Iris pigment epithelial cell (primary cell): ENCODE data around the gene F13A1.

Source experiments
- DNase-seq: peaks from one replicate; pipeline ENCODE4 v3.0.0-alpha.2; 2011; ENCODE audit warnings: low read depth

F13A1 gene

DNA sequence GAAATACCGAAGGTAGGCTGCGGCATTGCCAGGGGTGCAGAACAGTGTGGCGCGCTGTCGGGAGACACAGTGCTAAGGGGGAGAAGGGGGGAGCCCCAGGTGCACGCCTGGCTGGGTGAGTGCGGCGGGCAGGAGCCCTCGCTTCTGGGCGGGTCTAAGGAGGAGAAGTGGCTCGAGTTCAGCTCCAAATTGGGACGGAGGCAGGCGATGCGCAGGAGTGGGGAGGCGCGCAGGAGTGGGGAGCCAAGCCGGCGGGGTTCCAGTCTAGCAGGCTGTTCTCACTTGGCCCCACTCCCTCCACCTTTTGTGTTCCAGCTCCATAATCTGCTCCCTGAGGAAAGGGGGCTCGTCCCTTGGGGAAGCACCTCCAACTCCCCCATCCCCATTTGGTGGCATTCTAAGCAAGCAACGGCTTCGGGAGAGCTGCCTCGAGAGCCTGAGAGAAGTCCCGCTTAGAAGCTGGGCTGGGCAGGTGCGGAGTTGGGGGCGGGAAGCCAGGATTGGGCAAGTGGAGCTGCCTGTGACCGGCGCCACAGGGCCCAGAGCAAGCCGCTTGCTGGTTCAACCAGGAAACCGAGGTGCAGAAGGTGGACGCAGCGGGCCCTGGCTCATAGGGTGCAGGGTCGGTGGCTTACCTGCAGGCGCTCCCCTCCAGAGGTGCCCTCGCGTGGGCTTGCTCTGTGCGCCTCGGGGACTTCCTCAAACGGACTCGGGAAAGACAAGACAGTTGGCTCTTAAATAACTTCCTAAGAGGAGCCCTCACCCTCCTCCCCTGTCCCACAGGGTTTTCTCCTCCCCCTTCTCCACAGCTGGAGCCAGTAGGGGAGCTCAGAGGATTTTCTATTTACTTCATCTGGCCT lies at the start of gene F13A1:
Gene F13A1, minus strand, starts transcription at position 711 of the 860 bp plus-strand sequence. CDS start 1,998 bp downstream, outside the sequence.
- DNase-seq = no peak

DNA sequence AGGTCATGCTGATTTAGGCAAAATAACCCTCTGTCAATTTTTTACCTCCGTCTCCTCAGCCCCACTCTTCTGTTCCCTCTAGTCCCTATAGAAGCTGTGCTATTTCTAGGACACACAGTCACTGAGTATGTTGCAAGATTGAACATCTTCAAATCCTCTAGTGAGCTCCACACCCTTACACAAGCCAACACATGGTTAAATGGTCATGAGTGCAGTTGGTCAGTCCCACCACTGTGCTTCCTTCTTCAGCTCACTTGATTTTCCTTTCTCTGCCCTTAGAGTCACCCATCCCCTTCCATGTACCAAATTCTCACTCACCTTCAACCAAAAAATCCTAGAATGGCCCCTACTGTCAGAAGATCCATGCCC lies 48.2 kb upstream of the F13A1 start:
- DNase-seq = no peak

DNA sequence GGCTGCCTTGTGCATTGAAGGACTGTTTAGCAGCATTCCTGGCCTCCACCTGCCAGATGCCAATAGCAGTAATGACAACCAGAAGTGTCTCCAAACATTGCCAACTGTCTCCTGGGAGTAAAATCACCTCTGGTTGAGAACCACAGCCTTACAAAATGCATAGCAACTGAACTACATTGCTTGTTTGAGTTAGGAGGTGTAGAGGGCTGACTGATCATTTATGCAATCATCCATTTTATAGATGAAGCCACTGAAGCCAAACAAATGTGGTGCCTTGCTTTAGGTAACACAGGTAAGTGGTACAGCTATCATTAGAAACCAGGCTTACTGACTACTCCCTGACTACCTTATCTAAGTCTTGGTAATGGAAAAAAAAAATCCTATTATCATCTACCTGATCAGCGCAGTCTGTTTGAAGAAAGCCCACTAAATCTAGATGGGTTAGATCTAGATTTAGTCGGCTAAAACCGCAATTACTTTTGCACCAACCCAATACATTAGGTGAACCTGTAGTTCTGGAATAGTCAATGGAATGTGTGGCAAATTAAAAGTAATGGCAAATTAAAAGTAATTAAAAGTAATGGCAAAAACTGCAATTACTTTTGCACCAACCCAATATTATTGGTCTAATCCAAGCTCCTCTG lies 47.7 kb upstream of the F13A1 start:
- no peak for DNase-seq

DNA sequence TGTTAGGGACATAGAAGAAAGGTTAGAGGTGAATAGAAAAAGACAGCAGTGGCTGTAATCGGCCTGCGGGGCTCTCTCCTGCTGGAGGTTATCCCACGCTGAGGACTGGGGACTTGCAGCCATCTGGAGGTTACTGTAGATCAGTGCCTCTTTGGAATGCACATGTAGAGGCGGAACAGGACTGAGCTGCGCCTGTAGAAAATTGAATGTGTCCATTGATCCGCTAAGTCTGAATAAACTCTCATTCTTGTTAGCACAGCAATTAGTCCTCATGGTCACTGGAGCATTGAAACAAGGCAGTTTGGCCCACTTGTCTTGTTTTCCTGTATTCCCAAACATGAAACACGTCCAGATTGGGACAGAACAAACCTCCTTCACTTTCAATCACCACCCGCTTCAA lies 46.3 kb upstream of the F13A1 start:
- no peak for DNase-seq

DNA sequence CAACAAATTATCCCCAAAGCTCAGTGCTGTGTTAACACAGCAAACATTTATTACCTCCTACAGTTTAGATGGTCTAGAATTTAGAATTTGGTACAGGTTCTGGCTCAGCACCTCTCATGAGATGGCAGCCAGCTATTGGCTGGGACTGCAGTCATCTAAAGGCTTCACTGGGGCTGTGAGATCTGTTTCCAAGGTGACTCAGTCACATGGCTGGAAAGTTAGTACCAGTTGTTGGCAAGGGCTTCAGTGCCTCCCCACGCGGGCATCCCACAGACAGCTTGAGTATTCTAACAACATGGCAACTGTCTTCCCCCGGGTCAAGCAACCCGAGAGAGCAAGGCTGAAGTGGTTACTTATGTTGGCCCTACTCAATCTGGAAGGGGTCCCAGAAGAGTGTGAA lies 44.8 kb upstream of the F13A1 start:
- DNase-seq = no peak

DNA sequence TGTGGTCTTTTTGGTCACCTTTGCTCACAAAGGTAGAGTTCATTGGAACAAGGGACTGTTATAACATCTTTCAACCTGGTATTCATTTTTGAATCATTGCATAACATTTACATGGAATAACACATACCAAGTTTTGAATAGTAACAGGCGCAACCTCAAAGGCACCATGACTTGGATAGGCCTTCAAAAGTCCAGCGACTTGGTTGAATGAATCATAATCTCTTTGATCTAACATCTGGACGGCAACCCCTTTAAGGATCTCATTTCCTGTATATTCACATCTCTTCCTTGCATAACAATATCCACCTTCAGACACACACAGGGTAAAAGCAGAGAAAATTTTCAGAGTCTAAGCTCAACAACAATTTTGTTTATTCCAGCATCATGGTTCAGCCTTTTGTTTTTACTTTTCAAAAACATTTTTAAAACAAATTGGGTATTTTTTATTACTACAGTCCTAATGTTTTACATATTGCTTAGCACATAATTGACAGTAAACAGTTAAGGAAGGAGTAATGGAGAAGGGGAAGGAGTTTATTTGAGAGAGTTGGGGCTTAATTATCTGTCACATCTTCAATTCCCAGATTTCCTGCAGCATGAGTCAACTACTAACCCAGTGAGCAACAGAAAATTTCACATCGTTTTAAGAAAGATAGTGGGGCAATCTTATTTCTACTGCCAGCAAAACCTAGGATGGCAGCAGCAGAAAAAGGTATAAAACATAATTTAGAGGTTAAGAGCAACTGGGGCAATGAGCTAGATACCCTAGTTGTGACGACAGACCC lies 41.8 kb upstream of the F13A1 start:
- DNase-seq = no peak

DNA sequence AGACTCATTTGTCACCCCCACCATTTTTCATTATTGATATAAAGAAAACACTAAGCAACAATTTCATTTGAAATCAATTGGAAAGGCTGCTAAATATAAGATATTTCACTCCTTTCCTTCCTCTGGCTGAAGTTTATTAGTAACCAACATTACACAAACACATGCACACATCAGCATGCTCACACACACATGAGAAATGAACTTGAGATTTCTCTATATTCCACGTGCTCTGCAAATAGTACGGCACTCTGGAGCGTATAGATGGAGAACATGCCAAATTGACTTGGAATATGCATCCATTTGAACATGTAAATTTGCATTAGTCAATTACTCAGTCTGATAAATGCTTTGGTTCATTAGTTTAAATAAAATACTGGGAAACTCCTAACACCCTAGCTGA lies 37.1 kb upstream of the F13A1 start:
- DNase-seq = no peak

DNA sequence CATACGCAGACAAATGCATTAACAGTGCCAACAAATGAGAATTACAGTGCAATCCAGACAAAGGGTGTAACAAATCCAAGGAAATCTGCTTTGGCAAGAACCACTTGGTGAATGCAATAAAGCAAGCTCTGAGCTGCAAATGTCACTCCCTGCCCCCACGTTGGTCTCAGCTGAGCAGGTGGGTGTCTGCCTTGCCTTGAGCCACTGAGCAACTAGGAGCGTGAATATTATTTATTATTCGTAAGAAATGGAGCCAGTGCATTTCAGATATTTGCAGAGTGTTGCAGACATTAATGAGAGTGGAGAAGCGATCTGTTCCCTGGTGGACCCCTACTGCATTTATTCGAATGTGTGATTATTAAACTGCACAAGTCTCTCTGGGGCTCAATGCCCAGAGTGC lies 36.6 kb upstream of the F13A1 start:
- no peak for DNase-seq

DNA sequence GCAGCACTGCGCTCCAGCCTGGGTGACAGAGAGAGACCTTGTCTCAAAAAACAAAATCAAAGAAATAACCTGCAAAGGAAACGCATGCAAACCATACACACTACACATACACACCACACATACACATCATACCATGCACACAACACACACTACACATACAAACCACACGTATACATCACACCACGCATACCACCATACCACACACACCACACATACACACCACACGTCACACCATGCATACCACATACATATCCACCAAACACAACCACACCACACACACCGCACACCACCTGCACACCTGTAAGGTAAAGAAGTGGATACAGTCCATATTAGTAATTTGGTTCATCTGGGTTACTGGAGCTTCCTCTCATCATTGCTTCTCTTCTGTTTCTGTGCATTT lies 32.3 kb upstream of the F13A1 start:
- DNase-seq = no peak

DNA sequence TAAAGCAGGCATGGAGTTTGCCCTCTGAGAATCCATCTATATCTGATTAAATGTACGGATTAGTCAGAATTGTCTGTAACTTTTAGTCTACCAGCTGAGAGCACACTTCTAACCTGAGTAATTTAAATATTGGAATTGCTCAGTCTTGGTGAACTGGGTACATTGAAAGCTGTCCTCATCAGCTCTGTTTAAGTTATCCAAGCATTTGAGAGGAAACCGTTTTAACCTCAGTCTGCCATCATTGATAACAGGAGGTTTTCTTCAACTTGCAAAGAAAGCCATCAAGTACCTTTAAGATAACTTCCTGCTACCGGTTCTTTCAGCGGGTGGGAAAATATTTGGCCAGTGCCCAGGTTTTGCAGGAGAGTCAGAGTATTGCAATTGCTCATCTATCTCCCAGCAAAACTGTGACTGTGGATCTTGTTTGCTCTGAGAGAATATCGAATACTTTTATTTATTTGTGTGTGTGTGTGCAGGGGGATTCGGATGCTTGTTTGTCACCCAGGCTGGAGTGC lies 31.1 kb upstream of the F13A1 start:
- DNase-seq = no peak

DNA sequence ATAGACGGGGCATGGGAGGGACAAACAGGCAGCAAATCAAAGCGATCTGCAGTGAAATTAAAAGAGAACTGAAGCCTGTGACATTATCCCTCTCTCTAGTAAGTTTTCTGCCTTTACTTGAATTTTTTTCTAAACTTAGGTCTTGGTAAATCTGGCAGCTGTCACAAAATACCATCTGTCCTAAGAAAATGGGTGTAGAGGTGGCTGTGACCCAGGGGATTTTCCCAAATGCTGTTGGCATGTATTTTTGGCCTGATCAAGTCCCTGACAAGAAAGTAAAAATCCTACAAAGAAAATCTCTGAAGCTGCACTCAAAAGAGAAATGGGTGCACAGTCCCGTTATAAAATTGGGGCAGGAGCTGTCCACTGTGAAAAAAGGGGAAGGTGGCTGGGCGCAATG lies 30.2 kb upstream of the F13A1 start:
- DNase-seq = no peak

DNA sequence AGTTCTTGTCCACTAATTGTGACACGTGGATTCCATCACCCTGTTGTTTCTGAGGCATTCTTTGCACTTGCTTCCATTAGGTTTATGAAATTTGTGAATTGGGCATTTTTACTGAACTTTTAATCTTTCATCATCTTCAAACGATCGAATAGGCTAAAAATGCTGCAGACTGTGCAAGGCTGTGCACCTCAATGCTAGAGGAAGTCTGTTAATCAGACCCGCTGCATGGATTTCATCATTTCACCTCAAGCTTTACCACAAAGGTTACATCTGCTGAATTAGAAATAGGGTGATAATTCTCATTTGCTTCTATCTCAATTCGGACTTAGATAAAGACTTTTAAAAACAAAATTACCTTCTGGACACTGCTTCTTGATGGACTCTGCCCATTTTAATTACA lies 27.8 kb upstream of the F13A1 start:
- no peak for DNase-seq

DNA sequence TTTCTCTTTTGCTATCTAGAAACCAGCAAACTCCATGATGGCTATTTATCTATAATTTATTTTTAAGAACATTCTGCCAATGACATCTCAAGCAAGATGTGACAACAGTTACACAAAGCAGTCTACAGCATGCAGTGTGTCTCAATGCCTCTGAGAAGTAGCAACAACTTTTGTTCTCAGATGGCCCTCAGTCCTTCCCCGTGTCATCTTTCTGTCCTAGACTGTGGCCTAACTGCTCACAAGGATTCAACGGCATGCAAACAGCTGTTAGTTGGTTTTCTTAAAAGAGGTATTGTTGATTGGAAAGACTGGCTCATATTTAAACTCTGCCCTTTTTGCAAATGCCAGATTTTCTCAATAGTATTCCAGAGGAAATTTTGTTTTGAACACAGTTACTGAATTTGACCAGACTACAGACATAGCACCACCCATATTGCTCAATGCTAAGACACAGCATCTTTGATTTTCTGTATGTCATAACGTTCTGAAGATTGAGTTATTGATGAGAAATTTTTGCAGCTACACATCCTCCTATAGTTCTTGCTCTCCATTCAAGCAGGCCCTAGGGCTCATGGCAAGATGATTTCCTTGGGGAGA lies 26.1 kb upstream of the F13A1 start:
- no peak for DNase-seq

DNA sequence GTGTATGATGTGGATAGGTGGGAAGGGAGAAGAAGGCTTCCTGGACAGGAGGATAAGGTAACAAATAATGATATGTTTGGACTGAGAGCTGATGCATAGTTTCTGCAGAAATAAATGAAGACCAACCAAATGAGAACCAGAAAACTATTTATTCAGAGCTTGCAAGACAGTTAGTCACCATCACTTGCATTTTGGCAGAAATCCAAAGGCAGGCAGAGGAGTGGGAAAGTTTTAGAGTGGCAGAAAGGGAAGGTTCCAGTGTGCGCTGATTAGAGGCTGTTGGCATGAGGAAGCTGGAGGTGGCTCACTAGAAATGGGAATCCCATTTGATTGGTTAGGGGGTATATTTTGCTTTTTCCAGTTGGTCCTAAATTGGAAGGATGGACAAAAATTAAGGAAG lies 13.0 kb upstream of the F13A1 start:
- peak; percentile 2 for DNase-seq

DNA sequence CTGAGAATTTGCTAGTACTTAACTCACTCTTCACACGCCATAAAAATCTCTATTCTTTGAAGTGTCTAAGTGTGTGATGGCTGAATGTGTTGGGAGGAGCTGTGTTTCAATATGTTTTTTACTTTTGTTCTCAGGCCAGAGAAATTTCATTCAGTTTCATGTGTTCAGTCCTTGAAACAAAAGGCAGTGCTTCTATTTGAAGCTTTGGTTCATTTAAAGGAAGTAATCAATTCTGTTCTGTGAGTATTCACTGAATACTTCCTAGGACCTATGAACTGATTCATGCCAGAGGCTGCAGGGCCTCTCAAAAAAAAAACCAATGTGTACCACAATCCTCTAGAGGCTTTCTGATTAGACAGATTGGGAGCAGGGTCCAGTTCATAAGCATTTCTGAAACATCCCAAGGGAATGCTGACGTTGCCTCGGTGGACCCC lies 12.4 kb upstream of the F13A1 start:
- no peak for DNase-seq

DNA sequence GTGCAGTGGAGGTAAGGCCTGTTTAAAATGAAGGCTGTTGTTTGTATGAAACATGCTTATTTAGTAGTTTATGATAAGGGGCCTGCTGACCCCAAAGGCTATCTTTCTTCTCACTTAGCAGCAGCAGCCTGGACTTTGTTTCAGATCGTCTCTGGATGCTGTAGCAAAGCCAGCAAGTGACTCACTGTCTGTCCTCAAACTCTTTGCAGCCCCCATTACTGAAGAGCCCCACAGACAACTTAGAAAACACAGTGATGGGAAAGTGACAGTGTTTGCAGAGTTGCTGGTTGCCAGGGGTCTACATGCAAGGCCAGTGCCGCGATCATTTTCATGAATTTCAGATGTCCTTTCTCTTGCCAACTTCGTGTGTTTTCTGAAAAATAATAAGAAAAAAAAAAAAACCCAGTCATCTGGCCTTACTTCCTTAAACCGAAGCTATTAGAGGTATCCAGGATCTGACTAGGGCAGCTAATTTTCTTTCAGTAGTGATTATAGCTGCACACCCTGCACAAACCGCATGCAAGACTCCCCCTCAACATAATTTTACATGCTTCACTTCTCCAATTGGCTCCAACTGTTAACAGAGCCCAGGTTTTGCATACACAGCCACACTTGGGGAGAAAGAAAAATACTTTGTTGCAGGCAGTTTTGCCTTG lies 11.6 kb upstream of the F13A1 start:
- no peak for DNase-seq

DNA sequence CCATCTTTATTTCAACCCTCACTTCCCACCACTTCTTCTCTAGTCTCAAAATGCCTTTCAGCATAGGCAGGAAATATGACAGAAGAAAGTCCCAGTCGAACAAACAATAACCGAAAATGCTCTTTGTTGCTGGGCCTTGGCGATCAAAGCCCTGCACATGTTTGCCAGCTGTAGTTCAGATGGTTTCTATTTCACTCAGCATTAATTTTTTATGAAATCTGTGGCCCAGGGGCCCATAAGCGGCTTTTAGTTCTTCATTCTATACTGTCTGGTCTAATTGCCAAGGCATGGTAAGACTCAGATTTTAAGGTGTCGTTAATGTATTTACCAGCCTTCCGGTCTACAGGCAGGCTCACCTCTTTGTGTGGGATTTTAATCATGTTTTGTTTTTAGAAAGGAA lies 10.9 kb upstream of the F13A1 start:
- DNase-seq = no peak

DNA sequence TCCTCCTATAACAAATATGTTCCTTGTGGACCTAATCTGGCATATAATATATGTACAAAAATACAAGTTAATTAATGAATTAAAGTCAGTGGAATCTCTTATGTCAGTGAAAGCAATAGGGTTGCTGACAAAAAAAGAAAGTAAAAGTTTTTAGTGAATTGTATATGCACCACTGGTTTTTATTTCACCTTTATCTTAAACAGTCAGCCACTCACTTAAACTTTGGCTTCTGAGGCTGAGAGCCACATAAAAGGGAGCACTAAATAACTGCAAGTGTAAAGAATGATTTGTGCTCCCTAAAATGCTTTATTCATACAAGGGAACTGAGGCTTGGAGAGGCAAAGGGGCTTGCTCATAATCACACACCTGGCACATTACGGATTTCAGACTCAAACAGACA lies 9.9 kb upstream of the F13A1 start:
- no peak for DNase-seq

DNA sequence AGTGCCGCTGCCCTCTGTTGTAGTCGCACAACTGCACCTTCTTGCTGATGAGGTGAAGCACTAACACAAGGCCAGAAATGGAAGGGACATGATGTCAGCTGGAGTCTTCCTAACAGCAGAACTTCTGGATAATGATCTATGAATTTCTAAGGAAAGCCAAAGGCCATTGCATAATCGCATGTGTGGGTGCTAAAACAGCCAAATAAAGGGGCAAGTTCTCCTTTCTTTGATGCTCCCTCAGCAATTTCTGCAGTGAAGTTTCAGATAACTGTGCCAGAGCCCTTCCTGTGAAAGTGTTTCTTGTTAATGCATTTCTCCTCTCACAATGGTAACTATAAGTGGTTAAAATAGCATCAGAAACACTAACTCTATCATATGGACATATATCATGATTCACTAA lies 8.0 kb upstream of the F13A1 start:
- no peak for DNase-seq

DNA sequence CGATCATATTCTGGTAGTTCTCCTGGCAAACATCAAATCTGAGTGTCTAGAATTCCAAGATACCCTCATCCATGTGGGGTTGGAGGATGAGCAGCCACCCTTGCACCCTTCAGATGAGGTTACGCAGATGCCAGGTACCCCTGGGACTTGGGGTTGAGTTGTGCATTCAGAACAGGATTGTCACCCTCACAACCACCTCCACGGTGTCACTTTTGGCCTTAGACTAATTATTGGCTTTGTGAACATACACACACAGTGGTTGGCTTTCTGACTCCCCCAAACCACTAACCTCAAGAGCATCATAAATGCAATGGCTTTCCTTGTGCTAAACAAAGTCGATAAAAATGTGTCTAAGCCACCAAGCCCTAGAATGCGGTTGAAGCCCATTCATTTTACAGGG lies 2.9 kb upstream of the F13A1 start:
- no peak for DNase-seq

DNA sequence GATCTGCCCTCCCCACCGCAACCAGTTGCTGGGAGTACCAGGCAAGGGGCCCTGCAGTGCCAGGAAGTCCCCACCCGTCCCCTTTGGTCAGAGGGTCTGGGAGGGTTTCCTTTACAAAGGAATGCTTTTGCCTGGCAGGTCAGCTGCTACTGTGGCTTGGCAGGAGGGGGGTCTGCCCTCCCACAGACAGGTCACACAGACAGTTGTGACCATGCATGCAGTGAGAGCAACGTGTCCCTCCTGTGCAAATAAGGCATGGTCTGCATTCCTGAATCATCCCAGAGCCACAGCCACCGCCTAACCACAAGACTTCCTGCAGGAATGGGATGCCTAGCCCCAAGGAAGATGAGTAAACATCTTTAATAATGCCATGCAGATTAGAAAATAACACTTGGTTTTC lies 439 bp upstream of the F13A1 start:
- DNase-seq = peak; percentile 3
